Neural cell (in vitro differentiated cells): ENCODE data around the gene PEX11B. TPM values are rescaled to one million over a fixed set of nuclear protein-coding genes. Genes with fewer than 3 reads are reported as not detected.

Experiments
- H2AFZ ChIP-seq: fragments of 200-600, 300-800 bp; sonication (generic), shearing (Covaris generic); 2 replicates; pipeline ENCODE4 v1.6.0; 2014; ENCODE audit warnings: low read depth, mild to moderate bottlenecking, antibody characterized with exemption, low read length, moderate library complexity
- H3F3A ChIP-seq: fragments of 200-600 bp; shearing (Covaris generic); 2 replicates; pipeline ENCODE4 v1.6.1; 2016; ENCODE audit warnings: mild to moderate bottlenecking, moderate library complexity, mixed read lengths, antibody characterized with exemption, low read length; ENCODE audit not compliant: insufficient read depth, poor library complexity, severe bottlenecking
- H3K27ac ChIP-seq: fragments of 200-600, 300-800 bp; sonication (generic), shearing (Covaris generic); 2 replicates; pipeline ENCODE4 v1.5.1; 2014; ENCODE audit warnings: mild to moderate bottlenecking, low read length, moderate library complexity
- H3K27me3 ChIP-seq: fragments of 300-800, 200-600 bp; sonication (generic), shearing (Covaris generic); 2 replicates; pipeline ENCODE4 v1.6.0; 2014; ENCODE audit warnings: mild to moderate bottlenecking, low read depth, low read length, moderate library complexity; ENCODE audit not compliant: insufficient read depth
- H3K36me3 ChIP-seq: fragments of 300-800, 200-600 bp; sonication (generic), shearing (Covaris generic); 2 replicates; pipeline ENCODE4 v1.5.1; 2014; ENCODE audit warnings: mild to moderate bottlenecking, antibody characterized with exemption, low read length, moderate library complexity; ENCODE audit not compliant: insufficient read depth
- H3K4me2 ChIP-seq: fragments of 300-800, 200-600 bp; sonication (generic), shearing (Covaris generic); 2 replicates; pipeline ENCODE4 v1.6.0; 2014; ENCODE audit warnings: mild to moderate bottlenecking, low read length
- H3K4me3 ChIP-seq: fragments of 300-800, 200-600 bp; sonication (generic), shearing (Covaris generic); 2 replicates; pipeline ENCODE4 v1.5.1; 2014; ENCODE audit warnings: mild to moderate bottlenecking, low read length, moderate library complexity
- H3K79me2 ChIP-seq: fragments of 200-600 bp; shearing (Covaris generic); replicated peaks from 2 replicates; pipeline ENCODE4 v1.6.0; 2014; ENCODE audit warnings: mild to moderate bottlenecking, low read length, moderate library complexity; ENCODE audit not compliant: insufficient read depth
- H3K9ac ChIP-seq: fragments of 300-800, 200-600 bp; sonication (generic), shearing (Covaris generic); 2 replicates; pipeline ENCODE4 v1.6.1; 2016; ENCODE audit warnings: mild to moderate bottlenecking, low read length, mixed read lengths
- H3K9me2 ChIP-seq: fragments of 200-600 bp; shearing (Covaris generic); 2 replicates; pipeline ENCODE4 v1.6.1; 2016; ENCODE audit warnings: mild to moderate bottlenecking, low read length, mixed read lengths; ENCODE audit not compliant: insufficient read depth
- H3K9me3 ChIP-seq: fragments of 200-600, 300-800 bp; sonication (generic), shearing (Covaris generic); 2 replicates; pipeline ENCODE4 v1.6.1; 2016; ENCODE audit warnings: mild to moderate bottlenecking, mixed run types, low read length, moderate library complexity, mixed read lengths
- H4K20me1 ChIP-seq: fragments of 200-600 bp; shearing (Covaris generic); 2 replicates; pipeline ENCODE4 v1.6.1; 2016; ENCODE audit warnings: mild to moderate bottlenecking, mixed run types; ENCODE audit not compliant: insufficient read depth
- CTCF ChIP-seq: fragments of 450-650 bp; IDR thresholded peaks from 2 replicates; pipeline ENCODE4 v1.5.1; 2014; ENCODE audit warnings: antibody characterized with exemption, mild to moderate bottlenecking, moderate library complexity; ENCODE audit not compliant: poor library complexity, severe bottlenecking
- EP300 ChIP-seq: fragments of 450-650 bp; conservative IDR thresholded peaks from 2 replicates; pipeline ENCODE4 v1.6.1; 2014; ENCODE audit warnings: antibody characterized with exemption, mild to moderate bottlenecking, moderate library complexity; ENCODE audit not compliant: poor library complexity, severe bottlenecking
- EZH2 ChIP-seq: fragments of 200-600, 300-800 bp; shearing (Covaris generic), sonication (generic); IDR thresholded peaks from 2 replicates; pipeline ENCODE4 v1.6.1; 2014; ENCODE audit warnings: antibody characterized with exemption, low read length, borderline replicate concordance, mild to moderate bottlenecking; ENCODE audit not compliant: insufficient read depth, poor library complexity, severe bottlenecking
- MXI1 ChIP-seq: fragments of 450-650 bp; conservative IDR thresholded peaks from 2 replicates; pipeline ENCODE4 v1.6.1; 2014; ENCODE audit warnings: antibody characterized with exemption, mild to moderate bottlenecking; ENCODE audit not compliant: poor library complexity, severe bottlenecking
- POLR2AphosphoS5 ChIP-seq: IDR thresholded peaks from 2 replicates; pipeline ENCODE4 v1.6.1; 2012
- RAD21 ChIP-seq: fragments of 450-650 bp; conservative IDR thresholded peaks from 2 replicates; pipeline ENCODE4 v1.6.1; 2014; ENCODE audit warnings: antibody characterized with exemption, mild to moderate bottlenecking, moderate library complexity
- SMC3 ChIP-seq: fragments of 450-650 bp; conservative IDR thresholded peaks from 2 replicates; pipeline ENCODE4 v1.6.1; 2014; ENCODE audit warnings: antibody characterized with exemption, mild to moderate bottlenecking, moderate library complexity; ENCODE audit not compliant: poor library complexity
- TAF1 ChIP-seq: IDR thresholded peaks from 2 replicates; pipeline ENCODE4 v1.6.1; 2012; ENCODE audit warnings: low read depth
- polyA plus RNA-seq: library from polyadenylated mRNA; depleted of rRNA; stranded (reverse); fragments of >200 nt; gene quantifications from 2 replicates; pipeline ENCODE4 v1.2.3, GENCODE V29; 2014
- TF ChIP-seq, protein P1 (sequence below): IDR thresholded peaks from 2 replicates; pipeline ENCODE4 v1.6.1; 2012; ENCODE audit warnings: borderline replicate concordance

PEX11B gene
- polyA plus RNA-seq, 1 donor from 2014 or later, result 52.4 TPM

- Histone ChIP-seq H2AFZ (no peak overlapping the region), H3K79me2 (no peaks in the 10 kb centered on the region), H3K27ac (no peak overlapping the region), H3F3A (no peaks in the 10 kb centered on the region), H3K4me3 (no peak overlapping the region), H3K9me3 (no peaks in the 10 kb centered on the region), H3K4me2 (no peak overlapping the region), H3K36me3 (no peaks in the 10 kb centered on the region), H3K9ac (no peak overlapping the region), H4K20me1 (no peaks in the 10 kb centered on the region), H3K27me3 (peaks cover 11% of the 10 kb centered on the region), H3K9me2 (no peaks in the 10 kb centered on the region)
- no peak for TF ChIP-seq RAD21
- TF ChIP-seq, protein P1, sequence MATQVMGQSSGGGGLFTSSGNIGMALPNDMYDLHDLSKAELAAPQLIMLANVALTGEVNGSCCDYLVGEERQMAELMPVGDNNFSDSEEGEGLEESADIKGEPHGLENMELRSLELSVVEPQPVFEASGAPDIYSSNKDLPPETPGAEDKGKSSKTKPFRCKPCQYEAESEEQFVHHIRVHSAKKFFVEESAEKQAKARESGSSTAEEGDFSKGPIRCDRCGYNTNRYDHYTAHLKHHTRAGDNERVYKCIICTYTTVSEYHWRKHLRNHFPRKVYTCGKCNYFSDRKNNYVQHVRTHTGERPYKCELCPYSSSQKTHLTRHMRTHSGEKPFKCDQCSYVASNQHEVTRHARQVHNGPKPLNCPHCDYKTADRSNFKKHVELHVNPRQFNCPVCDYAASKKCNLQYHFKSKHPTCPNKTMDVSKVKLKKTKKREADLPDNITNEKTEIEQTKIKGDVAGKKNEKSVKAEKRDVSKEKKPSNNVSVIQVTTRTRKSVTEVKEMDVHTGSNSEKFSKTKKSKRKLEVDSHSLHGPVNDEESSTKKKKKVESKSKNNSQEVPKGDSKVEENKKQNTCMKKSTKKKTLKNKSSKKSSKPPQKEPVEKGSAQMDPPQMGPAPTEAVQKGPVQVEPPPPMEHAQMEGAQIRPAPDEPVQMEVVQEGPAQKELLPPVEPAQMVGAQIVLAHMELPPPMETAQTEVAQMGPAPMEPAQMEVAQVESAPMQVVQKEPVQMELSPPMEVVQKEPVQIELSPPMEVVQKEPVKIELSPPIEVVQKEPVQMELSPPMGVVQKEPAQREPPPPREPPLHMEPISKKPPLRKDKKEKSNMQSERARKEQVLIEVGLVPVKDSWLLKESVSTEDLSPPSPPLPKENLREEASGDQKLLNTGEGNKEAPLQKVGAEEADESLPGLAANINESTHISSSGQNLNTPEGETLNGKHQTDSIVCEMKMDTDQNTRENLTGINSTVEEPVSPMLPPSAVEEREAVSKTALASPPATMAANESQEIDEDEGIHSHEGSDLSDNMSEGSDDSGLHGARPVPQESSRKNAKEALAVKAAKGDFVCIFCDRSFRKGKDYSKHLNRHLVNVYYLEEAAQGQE, result no peak
Measured at GRCh38 chr1:145889722-145890121, 28.8 kb downstream of the PEX11B start.

DNA sequence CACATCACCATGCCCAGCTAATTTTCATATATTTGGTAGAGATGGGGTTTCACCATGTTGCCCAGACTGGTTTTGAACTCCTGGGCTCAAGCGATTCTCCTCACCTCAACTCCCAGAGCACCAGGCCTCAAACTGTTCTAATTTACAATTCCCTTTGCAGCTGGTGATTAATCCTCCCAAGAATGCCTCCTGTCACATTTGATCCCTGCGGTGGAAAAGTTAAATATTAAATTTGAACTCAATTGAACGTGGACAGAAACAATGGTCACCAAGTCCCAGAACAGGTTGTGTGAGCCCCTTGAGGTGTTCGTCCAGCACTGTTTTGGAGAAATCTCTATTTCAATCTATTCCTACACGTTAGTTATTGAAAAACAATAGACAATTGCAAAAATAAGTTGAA lies 30.9 kb downstream of the PEX11B start:
- no peak overlapping the region for H3K4me2 ChIP-seq
- no peak overlapping the region for H2AFZ ChIP-seq
- no peaks in the 10 kb centered on the region for H3K79me2 ChIP-seq
- no peak overlapping the region for H3K9ac ChIP-seq
- H3K36me3 ChIP-seq, result no peaks in the 10 kb centered on the region
- no peaks in the 10 kb centered on the region for H4K20me1 ChIP-seq
- H3K27ac ChIP-seq, result no peak overlapping the region
- H3K4me3 ChIP-seq, result no peak overlapping the region
- no peaks in the 10 kb centered on the region for H3K9me2 ChIP-seq
- TF ChIP-seq CTCF (no peak), RAD21 (no peak), SMC3 (no peak), MXI1 (no peak), POLR2AphosphoS5 (no peak), EZH2 (no peak), TAF1 (no peak), EP300 (no peak)
- TF ChIP-seq, protein P1, result no peak
- H3K27me3 ChIP-seq, result peaks cover 22% of the 10 kb centered on the region
- no peaks in the 10 kb centered on the region for H3K9me3 ChIP-seq
- no peaks in the 10 kb centered on the region for H3F3A ChIP-seq
